ENCODE data around the gene ADGRD1. TPM values are rescaled to one million over a fixed set of nuclear protein-coding genes. Genes with fewer than 3 reads are reported as not detected.

Gene ADGRD1
- total RNA-seq, 1 donor from 2014 or later = 35.8 TPM

- Histone ChIP-seq H3K9me3 (no peaks in the 10 kb centered on the region), H3K27me3 (no peaks in the 10 kb centered on the region)
- DNase-seq (ENCODE audit: extremely low spot score in 2 of 2) = no peak
These were observed 50.0 kb downstream of the ADGRD1 start for GRCh38 chr12:131003716-131004045.

DNA sequence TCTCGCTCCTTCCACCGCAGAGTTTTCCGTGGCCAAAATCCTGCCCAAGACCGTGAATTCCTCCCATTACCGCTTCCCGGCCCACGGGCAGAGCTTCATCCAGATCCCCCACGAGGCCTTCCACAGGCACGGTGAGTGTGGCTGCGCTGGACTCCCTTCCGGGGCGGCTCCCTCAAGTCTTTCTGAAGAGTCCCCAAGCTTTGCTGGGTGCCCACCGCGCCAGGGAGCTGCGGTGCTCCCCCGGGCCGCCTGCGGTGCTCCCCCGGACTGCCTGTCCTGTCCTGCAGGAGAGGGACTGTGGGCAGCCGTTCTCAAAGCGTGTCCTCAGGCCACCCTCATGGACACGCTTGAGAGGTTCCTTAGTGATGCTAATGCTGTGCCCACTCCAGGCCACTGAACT is 50.5 kb downstream of the ADGRD1 start:
- H3K4me3 ChIP-seq = no peak overlapping the region
- no peak overlapping the region for H3K27ac ChIP-seq
- intact Hi-C loops (cut with DNase I) = no loop called here
- no peaks in the 10 kb centered on the region for H3K36me3 ChIP-seq
- no peak for TF ChIP-seq POLR2A (IDR thresholded peaks at IDR 0.05)
- TF ChIP-seq POLR2AphosphoS5 (IDR thresholded peaks at IDR 0.05; ENCODE audit: insufficient read depth in 1 of 2, low read depth in 1 of 2) = no peak
- TF ChIP-seq, protein P1, sequence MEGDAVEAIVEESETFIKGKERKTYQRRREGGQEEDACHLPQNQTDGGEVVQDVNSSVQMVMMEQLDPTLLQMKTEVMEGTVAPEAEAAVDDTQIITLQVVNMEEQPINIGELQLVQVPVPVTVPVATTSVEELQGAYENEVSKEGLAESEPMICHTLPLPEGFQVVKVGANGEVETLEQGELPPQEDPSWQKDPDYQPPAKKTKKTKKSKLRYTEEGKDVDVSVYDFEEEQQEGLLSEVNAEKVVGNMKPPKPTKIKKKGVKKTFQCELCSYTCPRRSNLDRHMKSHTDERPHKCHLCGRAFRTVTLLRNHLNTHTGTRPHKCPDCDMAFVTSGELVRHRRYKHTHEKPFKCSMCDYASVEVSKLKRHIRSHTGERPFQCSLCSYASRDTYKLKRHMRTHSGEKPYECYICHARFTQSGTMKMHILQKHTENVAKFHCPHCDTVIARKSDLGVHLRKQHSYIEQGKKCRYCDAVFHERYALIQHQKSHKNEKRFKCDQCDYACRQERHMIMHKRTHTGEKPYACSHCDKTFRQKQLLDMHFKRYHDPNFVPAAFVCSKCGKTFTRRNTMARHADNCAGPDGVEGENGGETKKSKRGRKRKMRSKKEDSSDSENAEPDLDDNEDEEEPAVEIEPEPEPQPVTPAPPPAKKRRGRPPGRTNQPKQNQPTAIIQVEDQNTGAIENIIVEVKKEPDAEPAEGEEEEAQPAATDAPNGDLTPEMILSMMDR (IDR thresholded peaks at IDR 0.05) = no peak
- H3K4me1 ChIP-seq = peaks cover 17% of the 10 kb centered on the region
- H3K27me3 ChIP-seq = no peaks in the 10 kb centered on the region
- DNase-seq (ENCODE audit: extremely low spot score in 2 of 2) = no peak
- H3K9me3 ChIP-seq = no peaks in the 10 kb centered on the region

More at GRCh38 chr12:131003716-131004045, 50.0 kb downstream of the ADGRD1 start:
- intact Hi-C loops (cut with DNase I) = no loop called here
- no peak overlapping the region for H3K4me3 ChIP-seq
- H3K27ac ChIP-seq = no peak overlapping the region
- H3K4me1 ChIP-seq = peaks cover 17% of the 10 kb centered on the region
- TF ChIP-seq, protein P1 (IDR thresholded peaks at IDR 0.05) = no peak
- TF ChIP-seq POLR2A (IDR thresholded peaks at IDR 0.05) (no peak), POLR2AphosphoS5 (IDR thresholded peaks at IDR 0.05; ENCODE audit: insufficient read depth in 1 of 2, low read depth in 1 of 2) (no peak)
- H3K36me3 ChIP-seq = no peaks in the 10 kb centered on the region

DNA sequence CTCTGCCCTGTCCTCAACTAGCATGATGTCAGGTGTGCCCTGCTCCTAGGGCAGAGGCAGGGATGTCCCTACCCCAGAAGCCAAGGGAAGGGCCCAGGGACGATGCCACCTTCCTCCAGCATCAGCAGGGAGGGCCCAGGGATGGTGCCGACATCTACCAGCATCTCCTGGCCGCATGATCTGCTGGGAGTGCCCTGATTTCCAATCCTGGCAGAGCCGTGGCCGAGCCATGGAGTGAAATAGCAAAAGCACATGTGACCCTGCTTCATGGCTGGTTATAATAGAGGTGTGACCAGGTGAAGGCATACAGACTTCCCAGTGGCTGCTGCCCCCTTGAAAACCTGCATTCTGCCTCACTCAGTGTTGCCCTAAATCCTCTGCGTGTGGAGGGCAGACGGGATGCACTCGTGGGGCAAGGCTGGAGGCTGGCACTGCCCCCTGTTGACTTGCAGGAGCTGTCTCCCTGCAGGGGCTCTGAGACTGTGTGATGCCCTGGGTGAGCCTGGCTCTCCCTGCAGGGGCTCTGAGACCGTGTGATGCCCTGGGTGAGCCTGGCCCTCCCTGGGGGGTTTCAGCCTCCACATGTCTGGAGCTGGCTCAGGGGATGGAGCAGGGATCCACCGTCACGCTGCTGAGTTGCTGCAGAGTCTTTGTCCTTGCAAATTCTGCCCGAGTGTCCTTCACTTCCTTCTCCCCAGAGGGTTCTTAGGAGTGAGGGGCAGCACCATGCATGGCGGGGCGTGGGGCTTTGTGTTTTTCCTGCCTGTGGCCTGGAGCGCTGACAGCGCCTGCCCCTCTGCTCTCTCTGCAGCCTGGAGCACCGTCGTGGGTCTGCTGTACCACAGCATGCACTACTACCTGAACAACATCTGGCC is 51.7 kb downstream of the ADGRD1 start:
- H3K4me1 ChIP-seq = peaks cover 17% of the 10 kb centered on the region
- no peaks in the 10 kb centered on the region for H3K9me3 ChIP-seq
- DNase-seq (ENCODE audit: extremely low spot score in 2 of 2) = no peak
- no peaks in the 10 kb centered on the region for H3K36me3 ChIP-seq
- no peaks in the 10 kb centered on the region for H3K27me3 ChIP-seq
- intact Hi-C loops (cut with DNase I) = no loop called here
- H3K27ac ChIP-seq = no peak overlapping the region
- TF ChIP-seq, protein P1 (IDR thresholded peaks at IDR 0.05) = no peak
- no peak for TF ChIP-seq POLR2A (IDR thresholded peaks at IDR 0.05)
- no peak for TF ChIP-seq POLR2AphosphoS5 (IDR thresholded peaks at IDR 0.05; ENCODE audit: insufficient read depth in 1 of 2, low read depth in 1 of 2)
- H3K4me3 ChIP-seq = no peak overlapping the region

DNA sequence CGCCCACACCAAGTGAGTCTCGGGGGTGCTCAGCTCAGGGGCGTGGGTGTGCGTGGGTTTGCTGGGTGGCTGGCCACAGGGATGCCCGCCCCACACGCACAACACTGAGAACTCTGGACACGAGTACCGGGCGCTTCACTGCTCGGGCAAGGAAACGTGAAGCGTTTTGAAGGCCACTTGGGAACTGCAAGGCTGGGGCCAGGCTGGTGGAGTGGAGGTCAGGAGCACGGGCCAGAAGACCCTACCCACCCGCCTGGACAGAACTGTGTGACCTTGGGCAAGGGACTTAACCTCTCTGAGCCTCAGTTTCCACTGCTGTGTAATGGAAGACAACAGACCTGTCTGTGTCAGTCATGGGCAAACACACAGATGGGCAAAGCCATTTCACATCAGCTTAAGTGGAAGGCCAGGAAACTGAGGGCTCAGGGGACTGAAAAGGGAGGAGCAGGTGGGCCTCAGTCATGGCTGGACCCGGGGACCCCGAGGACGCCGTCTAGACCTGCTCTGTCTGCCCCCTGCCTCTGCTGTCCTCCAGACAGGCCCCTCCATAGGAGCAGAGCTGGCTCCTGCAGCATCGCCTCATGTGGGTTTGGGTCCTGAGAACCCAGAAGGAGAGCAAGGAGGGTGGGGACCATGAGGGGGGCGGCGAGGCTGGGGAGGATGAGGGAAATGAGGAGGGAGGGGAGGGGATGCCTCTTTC is 52.5 kb downstream of the ADGRD1 start:
- no peak for DNase-seq (ENCODE audit: extremely low spot score in 2 of 2)
- intact Hi-C loops (cut with DNase I) = no loop called here
- Histone ChIP-seq H3K27me3 (no peaks in the 10 kb centered on the region), H3K27ac (no peak overlapping the region), H3K4me3 (no peak overlapping the region), H3K36me3 (no peaks in the 10 kb centered on the region), H3K4me1 (peaks cover 18% of the 10 kb centered on the region), H3K9me3 (no peaks in the 10 kb centered on the region)
- TF ChIP-seq POLR2AphosphoS5 (IDR thresholded peaks at IDR 0.05; ENCODE audit: insufficient read depth in 1 of 2, low read depth in 1 of 2) (no peak), POLR2A (IDR thresholded peaks at IDR 0.05) (no peak)
- TF ChIP-seq, protein P1 (IDR thresholded peaks at IDR 0.05) = no peak

All from vagina (tissue), 2 donors.